Ovary (tissue), 9 donors: Measurements from ENCODE around the gene MAN2A2. TPM values are rescaled to one million over a fixed set of nuclear protein-coding genes. Genes with fewer than 3 reads are reported as not detected.

Source experiments
- DNase-seq, 5 donors: peaks; one replicate each; pipeline ENCODE4 v3.0.0-alpha.2; 2019 to 2020
- H3K27ac ChIP-seq, 2 donors: fragments of 200-600 bp; one replicate each; pipeline versions ENCODE4 v1.5.1 to v1.8.0; 2019 to 2022
- H3K27me3 ChIP-seq: fragments of 200-600 bp; one replicate; pipeline ENCODE4 v1.8.0; 2022
- H3K36me3 ChIP-seq: fragments of 200-600 bp; sonication (generic); one replicate; pipeline ENCODE4 v1.5.1; 2019
- H3K4me1 ChIP-seq: one replicate; pipeline ENCODE4 v1.8.1; 2013; ENCODE audit warnings: mild to moderate bottlenecking, moderate library complexity; ENCODE audit not compliant: insufficient read depth
- H3K4me3 ChIP-seq: fragments of 200-600 bp; sonication (generic); one replicate; pipeline ENCODE4 v1.5.1; 2017
- H3K9me3 ChIP-seq, 2 donors: fragments of 200-600 bp in 1 of 2; sonication (generic) in 1 of 2; one replicate each; pipeline versions ENCODE4 v1.5.1 to v1.8.1; 2013 to 2019; ENCODE audit warnings: mild to moderate bottlenecking in 1 of 2, moderate library complexity in 1 of 2
- EP300 ChIP-seq: sonication (generic); formaldehyde crosslinking; IDR thresholded peaks from one replicate; pipeline ENCODE4 v1.6.1; 2017; ENCODE audit warnings: antibody characterized with exemption
- POLR2A ChIP-seq: fragments of 450-650 bp; IDR thresholded peaks from one replicate; pipeline ENCODE4 v1.6.1; 2017; ENCODE audit warnings: antibody characterized with exemption, mild to moderate bottlenecking, moderate library complexity
- WGBS, 3 donors: extraction: QIAGEN DNeasy Blood & Tissue Kit in 1 of 3; methylation state at CpG; one replicate each; pipeline versions ENCODE4 v1.1.5 to v1.1.7; 2013 to 2017; 5-methylcytosine and 5-hydroxymethylcytosine counted together
- intact Hi-C, 4 donors: fragments of 100-400 bp; cut with DNase I; formaldehyde crosslinking; loops; one replicate each; pipeline versions ENCODE4 v1.11.0 to v1.15.1; 2022 to 2023
- polyA plus RNA-seq, 2 donors: library from polyadenylated mRNA; stranded (reverse); fragments of 200-250 nt in 1 of 2; fragments of 350-450 nt in 1 of 2; fragmentation: Illumina TruSeq in 1 of 2; extraction: RNeasy Lipid Tissue Mini Kit (QIAGEN cat#74804) in 1 of 2; gene quantifications; one replicate each; pipeline ENCODE4 v1.2.3, GENCODE V29; 2013 to 2014
- total RNA-seq, 7 donors: library from RNA; depleted of rRNA in 2 of 7; stranded (reverse); fragments of >200 nt in 2 of 7; fragmentation: NEBNext Ultra II Directional in 3 of 7; extraction: Animal tissue kit (Norgen Biotek cat#: 25700) in 3 of 7; gene quantifications; one replicate each; pipeline versions ENCODE4 v1.1.0 to v1.2.4, GENCODE V29; 2016 to 2023
- TF ChIP-seq, protein P1 (sequence below), 3 donors: fragments of 450-650 bp in 2 of 3; fragments of 200-600 bp in 1 of 3; IDR thresholded peaks; one replicate each; pipeline versions ENCODE4 v1.5.1 to v1.8.0; 2016 to 2022; ENCODE audit warnings: antibody characterized with exemption in 3 of 3, mild to moderate bottlenecking in 1 of 3
- donor health status: DM: no; HTN: no; CAD: no; lungs with moderate emphysema.
- donor health status: DM: no; HTN: no; CAD: no.
- donor health status: Bipolar disorder and iron deficiency.
- donor health status: DM: yes; HTN: yes; CAD: no.
- donor health status: DM: no; HTN: no; CAD: no.
- donor health status: DM: yes; HTN: yes; CAD: no.

The MAN2A2 gene
- total and polyA plus RNA-seq, 9 donors, result 25.3 to 66.5 (median 31.2) TPM

DNA sequence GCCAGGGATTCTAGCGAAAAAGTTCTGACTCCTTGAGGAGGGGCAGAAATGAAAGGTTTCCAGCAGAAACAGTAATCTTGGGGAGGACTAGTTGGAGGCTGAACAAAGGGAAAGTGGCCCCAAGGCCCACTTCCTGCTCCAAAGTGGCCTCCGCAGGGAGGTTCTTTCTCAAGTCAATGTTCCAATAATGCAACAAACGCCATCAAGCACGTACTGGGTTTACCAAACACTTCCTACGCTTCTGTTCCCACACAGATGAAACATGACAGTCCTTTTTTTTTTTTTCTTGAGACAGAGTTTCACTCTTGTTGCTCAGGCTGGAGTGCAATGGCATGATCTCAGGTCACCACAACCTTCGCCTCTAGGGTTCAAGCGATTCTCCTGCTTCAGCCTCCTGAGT, 42.0 kb downstream of the MAN2A2 start:
- Histone ChIP-seq H3K4me3 (no peak overlapping the region), H3K36me3 (peaks cover 2% of the 10 kb centered on the region), H3K9me3 (no peaks in the 10 kb centered on the region), H3K27me3 (no peaks in the 10 kb centered on the region), H3K27ac (no peak overlapping the region), H3K4me1 (no peaks in the 10 kb centered on the region)
- no peak for DNase-seq
- intact Hi-C loops, result no loop called here
- TF ChIP-seq POLR2A, result no peak
- no peak for TF ChIP-seq EP300
- TF ChIP-seq, protein P1, sequence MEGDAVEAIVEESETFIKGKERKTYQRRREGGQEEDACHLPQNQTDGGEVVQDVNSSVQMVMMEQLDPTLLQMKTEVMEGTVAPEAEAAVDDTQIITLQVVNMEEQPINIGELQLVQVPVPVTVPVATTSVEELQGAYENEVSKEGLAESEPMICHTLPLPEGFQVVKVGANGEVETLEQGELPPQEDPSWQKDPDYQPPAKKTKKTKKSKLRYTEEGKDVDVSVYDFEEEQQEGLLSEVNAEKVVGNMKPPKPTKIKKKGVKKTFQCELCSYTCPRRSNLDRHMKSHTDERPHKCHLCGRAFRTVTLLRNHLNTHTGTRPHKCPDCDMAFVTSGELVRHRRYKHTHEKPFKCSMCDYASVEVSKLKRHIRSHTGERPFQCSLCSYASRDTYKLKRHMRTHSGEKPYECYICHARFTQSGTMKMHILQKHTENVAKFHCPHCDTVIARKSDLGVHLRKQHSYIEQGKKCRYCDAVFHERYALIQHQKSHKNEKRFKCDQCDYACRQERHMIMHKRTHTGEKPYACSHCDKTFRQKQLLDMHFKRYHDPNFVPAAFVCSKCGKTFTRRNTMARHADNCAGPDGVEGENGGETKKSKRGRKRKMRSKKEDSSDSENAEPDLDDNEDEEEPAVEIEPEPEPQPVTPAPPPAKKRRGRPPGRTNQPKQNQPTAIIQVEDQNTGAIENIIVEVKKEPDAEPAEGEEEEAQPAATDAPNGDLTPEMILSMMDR (IDR thresholded peaks at IDR 0.05), result no peak
- WGBS, 3 donors, result 92 to 94% (median 93%) methylated on average over 7 of the region's 7 CpGs

DNA sequence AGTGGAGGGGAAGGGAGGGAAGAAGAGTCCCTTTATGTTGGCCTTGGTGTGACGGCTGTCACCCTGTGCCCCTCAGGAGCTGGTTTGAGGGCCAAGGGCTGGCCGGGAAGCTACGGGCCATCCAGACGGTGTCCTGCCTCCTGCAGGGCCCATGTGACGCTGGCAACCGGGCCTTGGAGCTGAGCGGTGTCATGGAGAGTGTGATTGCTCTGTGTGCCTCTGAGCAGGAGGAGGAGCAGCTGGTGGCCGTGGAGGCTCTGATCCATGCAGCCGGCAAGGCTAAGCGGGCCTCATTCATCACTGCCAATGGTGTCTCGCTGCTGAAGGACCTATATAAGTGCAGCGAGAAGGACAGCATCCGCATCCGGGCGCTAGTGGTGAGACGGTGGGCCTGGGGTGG, 43.4 kb downstream of the MAN2A2 start:
- intact Hi-C loops, result no loop called here
- Histone ChIP-seq H3K36me3 (peaks cover 2% of the 10 kb centered on the region), H3K9me3 (no peaks in the 10 kb centered on the region), H3K27me3 (no peaks in the 10 kb centered on the region), H3K27ac (no peak overlapping the region), H3K4me3 (no peak overlapping the region), H3K4me1 (no peaks in the 10 kb centered on the region)
- DNase-seq, result no peak
- 87 to 90% (median 87%) methylated on average over 16 of the region's 16 CpGs for WGBS, 3 donors
- TF ChIP-seq POLR2A (no peak), EP300 (no peak)
- TF ChIP-seq, protein P1 (IDR thresholded peaks at IDR 0.05), result no peak

DNA sequence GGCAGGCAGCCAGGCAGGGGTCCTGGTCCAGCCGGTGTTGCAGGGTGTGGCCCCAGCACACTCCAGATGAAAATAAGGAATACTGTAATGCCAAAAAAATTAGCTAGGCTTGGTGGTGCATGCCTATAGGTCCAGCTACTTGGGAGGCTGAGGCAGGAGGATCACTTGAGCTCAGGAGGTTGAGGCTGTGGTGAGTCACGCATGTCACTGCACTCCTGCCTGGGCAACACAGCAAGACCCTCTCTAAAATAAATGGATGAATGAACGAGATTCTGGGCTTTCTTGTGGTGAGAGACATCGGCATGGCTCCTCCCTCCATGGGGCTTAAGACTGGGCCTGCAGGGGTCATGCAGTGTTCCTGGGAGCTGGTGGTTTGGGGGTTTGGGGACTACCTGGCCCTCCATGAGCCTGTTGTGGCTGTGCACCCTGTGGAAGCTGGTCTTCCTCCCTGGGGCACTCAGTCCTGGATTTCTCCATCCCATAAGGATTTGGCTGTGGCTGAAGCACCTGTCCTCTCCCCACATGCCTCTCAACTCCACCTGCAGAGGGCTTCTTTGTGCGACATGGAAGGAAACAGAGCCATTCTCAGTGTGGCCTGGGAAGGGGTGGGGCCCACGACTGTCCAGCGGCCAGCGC, 44.0 kb downstream of the MAN2A2 start:
- TF ChIP-seq POLR2A, result no peak
- no peak for TF ChIP-seq EP300
- TF ChIP-seq, protein P1 (IDR thresholded peaks at IDR 0.05), result no peak
- H3K27me3 ChIP-seq, result no peaks in the 10 kb centered on the region
- no peak overlapping the region for H3K4me3 ChIP-seq
- no peak for DNase-seq
- 78 to 85% (median 83%) methylated on average over 8 of the region's 8 CpGs for WGBS, 3 donors
- peaks cover 2% of the 10 kb centered on the region for H3K36me3 ChIP-seq
- no peaks in the 10 kb centered on the region for H3K9me3 ChIP-seq
- no peak overlapping the region for H3K27ac ChIP-seq
- H3K4me1 ChIP-seq, result no peaks in the 10 kb centered on the region
- intact Hi-C loops, result no loop called here

DNA sequence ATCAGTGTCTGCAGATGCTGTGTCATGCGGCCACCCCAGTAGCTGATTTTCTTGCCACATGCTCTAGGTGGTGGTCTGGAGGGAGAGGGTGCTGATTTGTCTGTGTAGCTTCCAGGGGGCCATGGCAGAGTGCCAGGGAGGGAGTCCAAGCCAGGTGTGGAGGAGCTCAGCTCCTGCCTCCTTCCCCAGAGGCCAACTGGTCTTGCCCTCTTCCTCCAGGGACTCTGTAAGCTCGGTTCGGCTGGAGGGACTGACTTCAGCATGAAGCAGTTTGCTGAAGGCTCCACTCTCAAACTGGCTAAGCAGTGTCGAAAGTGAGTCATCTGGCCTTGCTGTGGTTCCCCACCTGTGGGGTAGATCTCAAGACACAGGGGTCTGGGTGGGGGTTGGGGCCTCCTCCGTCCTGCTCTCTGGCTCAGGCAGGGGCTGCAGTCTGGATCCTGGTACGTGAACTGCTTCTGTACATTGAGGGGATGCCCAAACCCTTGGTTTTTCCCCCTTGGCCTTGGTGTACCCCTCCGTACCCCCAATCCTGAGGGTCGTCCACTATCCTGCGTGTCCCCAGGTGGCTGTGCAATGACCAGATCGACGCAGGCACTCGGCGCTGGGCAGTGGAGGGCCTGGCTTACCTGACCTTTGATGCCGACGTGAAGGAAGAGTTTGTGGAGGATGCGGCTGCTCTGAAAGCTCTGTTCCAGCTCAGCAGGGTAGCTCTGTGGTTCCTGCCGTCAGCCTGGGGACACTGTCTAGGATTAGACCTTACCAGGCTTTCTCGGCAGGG, 44.7 kb downstream of the MAN2A2 start:
- WGBS, 3 donors, result 80 to 86% (median 84%) methylated on average over 18 of the region's 18 CpGs
- TF ChIP-seq POLR2A (no peak), EP300 (no peak)
- H3K4me3 ChIP-seq, result no peak overlapping the region

DNA sequence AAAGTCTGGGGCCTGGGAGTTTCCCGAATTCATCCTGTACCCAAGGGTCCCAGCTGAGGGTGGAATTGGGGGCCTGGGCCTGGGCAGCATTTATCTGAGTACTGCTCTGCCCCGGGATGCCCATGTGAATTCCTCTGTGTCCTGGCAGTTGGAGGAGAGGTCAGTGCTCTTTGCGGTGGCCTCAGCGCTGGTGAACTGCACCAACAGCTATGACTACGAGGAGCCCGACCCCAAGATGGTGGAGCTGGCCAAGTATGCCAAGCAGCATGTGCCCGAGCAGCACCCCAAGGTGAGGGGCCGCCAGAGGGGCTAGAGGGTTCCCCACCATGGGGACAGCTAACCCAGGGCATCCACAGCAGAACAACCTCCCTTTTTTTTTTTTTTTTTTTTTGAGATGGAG, 45.4 kb downstream of the MAN2A2 start:
- no peaks in the 10 kb centered on the region for H3K36me3 ChIP-seq
- H3K9me3 ChIP-seq, result no peaks in the 10 kb centered on the region
- H3K4me3 ChIP-seq, result no peak overlapping the region
- H3K4me1 ChIP-seq, result no peaks in the 10 kb centered on the region
- H3K27me3 ChIP-seq, result no peaks in the 10 kb centered on the region
- H3K27ac ChIP-seq, result no peak overlapping the region
- no peak for DNase-seq
- intact Hi-C loops, result no loop called here
- 92 to 99% (median 95%) methylated on average over 8 of the region's 8 CpGs for WGBS, 3 donors
- TF ChIP-seq EP300, result no peak
- no peak for TF ChIP-seq POLR2A
- TF ChIP-seq, protein P1 (IDR thresholded peaks at IDR 0.05), result no peak

More for the DNA sequence above, 44.7 kb downstream of the MAN2A2 start:
- intact Hi-C loops, result no loop called here
- no peaks in the 10 kb centered on the region for H3K4me1 ChIP-seq
- H3K9me3 ChIP-seq, result no peaks in the 10 kb centered on the region
- H3K27ac ChIP-seq, result no peak overlapping the region
- peak in 1 of 5 donors; percentile 38 for DNase-seq
- no peaks in the 10 kb centered on the region for H3K27me3 ChIP-seq
- H3K36me3 ChIP-seq, result no peaks in the 10 kb centered on the region
